ENCODE measurements around the gene ELAVL2.

Gene ELAVL2

DNA sequence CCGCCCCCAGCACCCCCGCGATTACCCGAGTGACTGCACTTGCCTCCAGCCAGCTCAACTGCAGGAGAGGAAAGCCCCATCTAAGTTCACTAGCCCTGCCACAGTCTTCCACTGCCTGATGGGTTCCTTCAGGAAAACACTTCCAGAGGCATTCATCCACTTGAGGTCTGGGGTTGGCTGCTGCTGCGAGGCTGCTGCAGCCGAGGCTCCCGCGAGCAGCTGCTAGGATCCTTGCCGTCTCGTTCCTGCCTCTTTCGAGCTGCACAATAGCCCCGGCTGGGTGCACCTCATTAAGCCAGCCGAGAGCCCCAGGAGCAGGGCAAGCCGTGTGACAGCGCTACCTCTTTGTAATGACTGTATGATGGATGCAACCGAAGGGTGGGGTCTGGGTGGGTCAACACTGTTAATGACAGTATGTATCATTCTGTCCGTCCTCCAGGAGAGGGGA, 24.2 kb upstream of the ELAVL2 start:
- peak overlapping the region in 1 of 2 experiments; percentile 68 for H3K4me3 ChIP-seq (ENCODE audit: insufficient read depth in 1 of 2, low read depth in 1 of 2, low read length in 2 of 2)
- H2AFZ ChIP-seq (ENCODE audit: low read depth, low read length): no peak overlapping the region
- WGBS: 2% methylated on average over 13 of the region's 17 CpGs
- no peak overlapping the region for H2AK5ac ChIP-seq (ENCODE audit: low read length, severe bottlenecking)
- H3K36me3 ChIP-seq (ENCODE audit: control insufficient read depth in 1 of 2, insufficient read depth in 2 of 2, low read depth in 1 of 2, low read length in 2 of 2): no peaks in the 10 kb centered on the region
- no peak overlapping the region for H2BK120ac ChIP-seq (ENCODE audit: low read depth, low read length)
- H3K9me3 ChIP-seq (ENCODE audit: control insufficient read depth, low read length): no peaks in the 10 kb centered on the region
- peaks cover 29% of the 10 kb centered on the region in 2 experiments for H3K27me3 ChIP-seq (ENCODE audit: control insufficient read depth in 1 of 2, insufficient read depth in 1 of 2, low read length in 2 of 2)
- no peak overlapping the region for H3K14ac ChIP-seq (ENCODE audit: low read length in 2 of 2)
- no peak overlapping the region for H3K18ac ChIP-seq (ENCODE audit: low read depth in 1 of 2, low read length in 2 of 2)
- H2BK12ac ChIP-seq (ENCODE audit: low read length in 2 of 2): no peak overlapping the region
- no peak overlapping the region for H3K27ac ChIP-seq (ENCODE audit: low read length, poor library complexity, severe bottlenecking)
- H3K79me1 ChIP-seq (replicated peaks; ENCODE audit: low read length, poor library complexity, severe bottlenecking): no peaks in the 10 kb centered on the region
- peak overlapping the region; percentile 86 for H3K4me2 ChIP-seq (ENCODE audit: low read length, poor library complexity, severe bottlenecking)
- H3K9ac ChIP-seq (ENCODE audit: low read length): no peak overlapping the region
- H2BK5ac ChIP-seq (ENCODE audit: low read depth, low read length, poor library complexity, severe bottlenecking): no peak overlapping the region
- H3K4me1 ChIP-seq (ENCODE audit: control insufficient read depth, insufficient read depth, low read depth, low read length): peaks cover 11% of the 10 kb centered on the region
- no peak overlapping the region for H2BK15ac ChIP-seq (ENCODE audit: low read depth, poor library complexity, severe bottlenecking)
- H4K91ac ChIP-seq (ENCODE audit: low read length): no peak overlapping the region
- no peak overlapping the region for H3K4ac ChIP-seq (ENCODE audit: low read depth in 1 of 2, low read length in 2 of 2)
- peak; percentile 6 for DNase-seq
- H4K8ac ChIP-seq (ENCODE audit: low read length): no peak overlapping the region
- no peak overlapping the region for H3K23ac ChIP-seq (ENCODE audit: low read length in 2 of 2)

DNA sequence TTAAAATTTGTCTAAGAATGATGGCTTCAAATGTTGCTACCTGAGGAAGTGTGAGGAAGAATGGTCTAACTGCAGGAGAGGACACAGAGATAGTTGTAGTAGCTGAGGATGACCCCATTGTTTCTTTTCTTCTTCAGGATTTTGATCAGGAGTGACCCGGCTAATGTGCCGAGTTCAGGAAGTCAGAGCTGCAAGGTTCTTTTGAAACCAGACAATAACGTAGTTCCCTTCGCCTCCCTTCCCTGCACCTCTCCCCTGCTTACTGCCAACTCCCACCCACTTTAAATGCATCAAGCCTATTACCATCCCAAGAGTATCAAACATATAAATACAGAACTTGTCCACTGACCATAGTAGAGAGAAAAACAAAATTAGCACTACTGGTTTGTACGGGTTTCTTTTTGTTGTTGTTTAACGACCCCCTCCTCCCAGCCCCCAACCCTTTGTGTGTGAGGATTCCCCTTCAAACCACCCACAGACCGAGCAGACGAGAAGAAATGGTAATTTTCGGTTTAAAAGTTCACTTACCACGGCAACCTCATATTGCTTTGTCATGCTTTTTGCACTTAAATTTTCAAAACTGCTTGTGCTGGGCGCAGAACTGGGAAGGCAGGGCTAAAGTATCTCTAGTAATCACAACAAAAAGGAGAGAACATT, 23.5 kb upstream of the ELAVL2 start:
- H4K91ac ChIP-seq (ENCODE audit: low read length): no peak overlapping the region
- no peak overlapping the region for H3K14ac ChIP-seq (ENCODE audit: low read length in 2 of 2)
- no peak overlapping the region for H4K8ac ChIP-seq (ENCODE audit: low read length)
- no peak overlapping the region for H3K23ac ChIP-seq (ENCODE audit: low read length in 2 of 2)
- H3K79me1 ChIP-seq (replicated peaks; ENCODE audit: low read length, poor library complexity, severe bottlenecking): no peaks in the 10 kb centered on the region
- no peak overlapping the region for H3K27ac ChIP-seq (ENCODE audit: low read length, poor library complexity, severe bottlenecking)
- peak overlapping the region; percentile 3 for H3K4me2 ChIP-seq (ENCODE audit: low read length, poor library complexity, severe bottlenecking)
- no peak overlapping the region for H2AK5ac ChIP-seq (ENCODE audit: low read length, severe bottlenecking)
- H3K4ac ChIP-seq (ENCODE audit: low read depth in 1 of 2, low read length in 2 of 2): no peak overlapping the region
- WGBS: 15% methylated on average over 10 of the region's 11 CpGs
- peaks cover 29% of the 10 kb centered on the region in 2 experiments for H3K27me3 ChIP-seq (ENCODE audit: control insufficient read depth in 1 of 2, insufficient read depth in 1 of 2, low read length in 2 of 2)
- H3K36me3 ChIP-seq (ENCODE audit: control insufficient read depth in 1 of 2, insufficient read depth in 2 of 2, low read depth in 1 of 2, low read length in 2 of 2): no peaks in the 10 kb centered on the region
- DNase-seq: no peak
- peak overlapping the region in 1 of 2 experiments; percentile 30 for H3K4me3 ChIP-seq (ENCODE audit: insufficient read depth in 1 of 2, low read depth in 1 of 2, low read length in 2 of 2)
- H2BK120ac ChIP-seq (ENCODE audit: low read depth, low read length): no peak overlapping the region
- no peaks in the 10 kb centered on the region for H3K9me3 ChIP-seq (ENCODE audit: control insufficient read depth, low read length)
- H2BK5ac ChIP-seq (ENCODE audit: low read depth, low read length, poor library complexity, severe bottlenecking): no peak overlapping the region
- no peak overlapping the region for H2BK15ac ChIP-seq (ENCODE audit: low read depth, poor library complexity, severe bottlenecking)
- H2AFZ ChIP-seq (ENCODE audit: low read depth, low read length): no peak overlapping the region
- H3K9ac ChIP-seq (ENCODE audit: low read length): no peak overlapping the region
- H3K18ac ChIP-seq (ENCODE audit: low read depth in 1 of 2, low read length in 2 of 2): no peak overlapping the region
- peaks cover 11% of the 10 kb centered on the region for H3K4me1 ChIP-seq (ENCODE audit: control insufficient read depth, insufficient read depth, low read depth, low read length)
- H2BK12ac ChIP-seq (ENCODE audit: low read length in 2 of 2): no peak overlapping the region

DNA sequence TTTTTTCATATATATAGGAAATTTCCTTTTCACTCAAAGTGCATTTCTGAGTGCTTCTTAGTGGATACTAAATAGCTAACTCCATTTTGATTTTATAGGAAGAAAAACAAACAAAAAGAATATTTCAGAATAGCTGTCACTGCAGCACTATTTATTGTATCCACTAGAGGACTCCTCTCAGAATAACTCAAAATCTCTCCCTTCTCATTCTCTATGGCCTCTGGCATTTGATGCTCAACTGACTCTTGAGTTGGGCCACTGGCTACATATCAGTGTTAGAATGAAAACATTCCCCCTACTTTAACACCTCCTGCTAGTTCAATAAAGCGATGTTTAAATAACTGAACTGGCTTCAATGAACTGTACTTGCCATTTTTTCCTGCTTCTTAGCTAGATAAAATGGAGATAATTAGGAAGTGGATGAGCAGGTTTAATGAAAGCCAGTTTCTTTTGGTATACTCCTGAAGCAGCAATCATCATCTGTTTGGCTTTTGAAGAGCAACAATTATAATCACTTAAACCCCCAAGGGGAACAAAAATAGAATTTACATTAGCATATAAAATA, 16.6 kb upstream of the ELAVL2 start:
- Histone ChIP-seq H2BK120ac (ENCODE audit: low read depth, low read length) (no peak overlapping the region), H3K4me1 (ENCODE audit: control insufficient read depth, insufficient read depth, low read depth, low read length) (no peaks in the 10 kb centered on the region), H3K27me3 (ENCODE audit: control insufficient read depth in 1 of 2, insufficient read depth in 1 of 2, low read length in 2 of 2) (no peaks in the 10 kb centered on the region), H3K36me3 (ENCODE audit: control insufficient read depth in 1 of 2, insufficient read depth in 2 of 2, low read depth in 1 of 2, low read length in 2 of 2) (no peaks in the 10 kb centered on the region), H2AFZ (ENCODE audit: low read depth, low read length) (no peak overlapping the region), H3K9me3 (ENCODE audit: control insufficient read depth, low read length) (no peaks in the 10 kb centered on the region), H3K79me1 (replicated peaks; ENCODE audit: low read length, poor library complexity, severe bottlenecking) (no peaks in the 10 kb centered on the region), H4K8ac (ENCODE audit: low read length) (no peak overlapping the region), H3K4ac (ENCODE audit: low read depth in 1 of 2, low read length in 2 of 2) (no peak overlapping the region), H3K4me2 (ENCODE audit: low read length, poor library complexity, severe bottlenecking) (no peak overlapping the region), H3K4me3 (ENCODE audit: insufficient read depth in 1 of 2, low read depth in 1 of 2, low read length in 2 of 2) (no peak overlapping the region), H2AK5ac (ENCODE audit: low read length, severe bottlenecking) (no peak overlapping the region), H2BK5ac (ENCODE audit: low read depth, low read length, poor library complexity, severe bottlenecking) (no peak overlapping the region), H3K27ac (ENCODE audit: low read length, poor library complexity, severe bottlenecking) (no peak overlapping the region), H2BK15ac (ENCODE audit: low read depth, poor library complexity, severe bottlenecking) (no peak overlapping the region), H2BK12ac (ENCODE audit: low read length in 2 of 2) (no peak overlapping the region), H4K91ac (ENCODE audit: low read length) (no peak overlapping the region), H3K18ac (ENCODE audit: low read depth in 1 of 2, low read length in 2 of 2) (no peak overlapping the region), H3K9ac (ENCODE audit: low read length) (no peak overlapping the region), H3K23ac (ENCODE audit: low read length in 2 of 2) (no peak overlapping the region), H3K14ac (ENCODE audit: low read length in 2 of 2) (no peak overlapping the region)
- DNase-seq: no peak
- WGBS: no CpG with 5 or more reads among the region's 1 CpG

DNA sequence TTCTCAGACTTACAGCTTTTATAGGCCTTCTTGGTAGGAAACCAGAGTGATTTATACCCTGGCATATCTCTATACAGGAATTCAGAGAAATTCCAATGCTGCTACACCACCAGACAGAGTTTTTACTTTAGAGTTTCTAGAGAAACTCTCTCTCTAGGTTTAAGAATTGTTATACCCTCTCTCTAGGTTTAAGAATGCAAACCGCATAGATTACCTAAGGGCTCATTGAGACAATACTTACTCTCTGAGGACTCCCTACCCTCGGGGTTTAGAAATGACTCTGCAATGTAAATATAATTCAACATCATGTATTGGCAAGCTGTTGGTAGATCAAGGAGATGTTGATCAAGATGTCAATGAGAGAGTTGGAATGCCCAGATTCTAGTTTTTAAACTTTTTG, 15.3 kb upstream of the ELAVL2 start:
- H3K23ac ChIP-seq (ENCODE audit: low read length in 2 of 2): no peak overlapping the region
- no peak overlapping the region for H3K18ac ChIP-seq (ENCODE audit: low read depth in 1 of 2, low read length in 2 of 2)
- WGBS: 90% methylated on average over 2 of the region's 2 CpGs
- H3K14ac ChIP-seq (ENCODE audit: low read length in 2 of 2): no peak overlapping the region
- no peak overlapping the region for H2BK5ac ChIP-seq (ENCODE audit: low read depth, low read length, poor library complexity, severe bottlenecking)
- no peak overlapping the region for H4K91ac ChIP-seq (ENCODE audit: low read length)
- H2AFZ ChIP-seq (ENCODE audit: low read depth, low read length): no peak overlapping the region
- no peaks in the 10 kb centered on the region for H3K36me3 ChIP-seq (ENCODE audit: control insufficient read depth in 1 of 2, insufficient read depth in 2 of 2, low read depth in 1 of 2, low read length in 2 of 2)
- no peaks in the 10 kb centered on the region for H3K79me1 ChIP-seq (replicated peaks; ENCODE audit: low read length, poor library complexity, severe bottlenecking)
- DNase-seq: no peak
- H3K4me1 ChIP-seq (ENCODE audit: control insufficient read depth, insufficient read depth, low read depth, low read length): no peaks in the 10 kb centered on the region
- no peak overlapping the region for H2BK120ac ChIP-seq (ENCODE audit: low read depth, low read length)
- no peak overlapping the region for H2BK15ac ChIP-seq (ENCODE audit: low read depth, poor library complexity, severe bottlenecking)
- H3K27me3 ChIP-seq (ENCODE audit: control insufficient read depth in 1 of 2, insufficient read depth in 1 of 2, low read length in 2 of 2): no peaks in the 10 kb centered on the region
- no peak overlapping the region for H3K4me3 ChIP-seq (ENCODE audit: insufficient read depth in 1 of 2, low read depth in 1 of 2, low read length in 2 of 2)
- H3K9ac ChIP-seq (ENCODE audit: low read length): no peak overlapping the region
- no peaks in the 10 kb centered on the region for H3K9me3 ChIP-seq (ENCODE audit: control insufficient read depth, low read length)
- H2AK5ac ChIP-seq (ENCODE audit: low read length, severe bottlenecking): no peak overlapping the region
- H2BK12ac ChIP-seq (ENCODE audit: low read length in 2 of 2): no peak overlapping the region
- no peak overlapping the region for H3K4ac ChIP-seq (ENCODE audit: low read depth in 1 of 2, low read length in 2 of 2)
- H4K8ac ChIP-seq (ENCODE audit: low read length): no peak overlapping the region
- no peak overlapping the region for H3K27ac ChIP-seq (ENCODE audit: low read length, poor library complexity, severe bottlenecking)
- no peak overlapping the region for H3K4me2 ChIP-seq (ENCODE audit: low read length, poor library complexity, severe bottlenecking)
